GM12801 (cell line): ENCODE measurements around the gene AKT3.

Source experiments
- CTCF ChIP-seq: IDR thresholded peaks from one replicate; pipeline ENCODE4 v1.5.1; 2011; ENCODE audit warnings: control low read depth; ENCODE audit not compliant: insufficient read length; ENCODE audit errors: extremely low read depth

The AKT3 gene

DNA sequence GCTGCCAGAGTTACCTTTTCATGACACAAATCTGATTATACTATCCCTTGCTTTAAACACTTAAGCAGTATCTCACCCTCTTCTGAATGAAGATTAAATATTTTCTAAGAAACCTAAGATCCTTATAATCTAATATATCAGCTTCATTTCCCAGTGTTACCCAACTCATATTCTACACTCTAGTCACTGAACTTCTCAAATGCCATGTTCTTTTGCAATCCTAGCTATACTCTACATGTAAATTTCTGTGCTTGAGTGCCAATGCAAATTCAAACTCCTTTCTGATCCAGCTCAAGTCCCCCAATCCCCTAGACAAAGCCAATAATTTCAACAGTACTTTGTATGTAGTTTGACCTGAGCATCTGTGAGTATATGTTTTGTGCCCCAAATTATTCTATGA, 300.3 kb downstream of the AKT3 start:
- TF ChIP-seq CTCF: no peak

DNA sequence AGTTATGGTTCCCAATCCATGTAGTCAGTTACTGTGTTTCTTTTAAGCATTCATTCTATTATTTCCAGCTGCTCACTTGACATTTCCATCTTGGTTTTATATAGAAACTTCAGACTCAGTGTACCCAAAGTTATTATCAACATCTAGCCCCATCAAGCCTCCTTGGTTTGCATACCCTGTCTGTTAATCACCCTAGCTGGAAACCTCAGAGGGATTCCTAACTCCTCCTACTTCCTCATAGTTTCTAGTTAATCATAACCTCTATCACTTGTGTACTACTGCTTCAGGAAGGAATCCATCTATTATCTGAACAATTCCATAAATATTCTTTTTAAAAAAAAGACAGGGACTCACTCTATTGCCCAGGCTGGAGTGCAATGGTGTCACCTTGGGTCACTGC, 300.9 kb downstream of the AKT3 start:
- TF ChIP-seq CTCF: no peak

- TF ChIP-seq CTCF: no peak
Measured at GRCh38 chr1:243548516-243548915, 301.5 kb downstream of the AKT3 start.

DNA sequence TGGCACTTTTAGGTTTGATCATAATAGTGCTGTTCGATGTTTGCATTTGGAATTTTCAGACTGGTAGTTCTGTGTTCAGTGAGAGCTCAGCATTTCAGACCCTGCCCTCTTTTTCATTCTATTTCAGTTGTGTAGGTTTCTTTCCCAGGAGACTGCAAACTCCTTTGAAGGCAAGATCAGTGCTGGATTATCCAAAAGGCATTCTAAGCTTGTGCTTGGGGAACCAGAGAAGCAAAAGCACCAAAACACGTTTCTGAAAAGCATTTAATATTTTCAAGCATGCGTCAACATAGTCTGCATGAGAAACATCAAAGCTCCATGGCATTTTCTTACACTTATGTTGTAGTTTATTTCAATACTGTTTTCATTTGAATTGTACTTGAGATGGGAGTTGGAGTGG, 302.2 kb downstream of the AKT3 start:
- TF ChIP-seq CTCF: no peak

- TF ChIP-seq CTCF: no peak
Measured at GRCh38 chr1:243546457-243546856, 303.6 kb downstream of the AKT3 start.

- no peak for TF ChIP-seq CTCF
Measured at GRCh38 chr1:243543501-243543900, 306.5 kb downstream of the AKT3 start.

GRCh38 chr1:243542739-243543415, 307.2 kb downstream of the AKT3 start:
- TF ChIP-seq CTCF: no peak
